IPS DF 6.9 (cell line): ENCODE data around the gene ATP11B.
"Not testable (repeated sequence)": the region's sequence is repeated elsewhere in the genome, so short reads cannot be mapped to it uniquely, and the experiment has no call there.

ENCODE experiments used
- DNase-seq: peaks from one replicate; pipeline ENCODE4 v3.0.0-alpha.2; 2013; ENCODE audit warnings: low read depth, low spot score
- H3K27ac ChIP-seq: one replicate; pipeline ENCODE4 v1.5.1; 2013; ENCODE audit warnings: low read length, control low read depth
- H3K27me3 ChIP-seq: 2 replicates; pipeline ENCODE4 v1.6.1; 2013; ENCODE audit warnings: mild to moderate bottlenecking, low read length; ENCODE audit not compliant: control insufficient read depth, insufficient read depth
- H3K36me3 ChIP-seq: 2 replicates; pipeline ENCODE4 v1.6.1; 2013; ENCODE audit warnings: low read length; ENCODE audit not compliant: control insufficient read depth, insufficient read depth
- H3K4me1 ChIP-seq: 2 replicates; pipeline ENCODE4 v1.6.1; 2013; ENCODE audit warnings: low read length; ENCODE audit not compliant: control insufficient read depth, insufficient read depth
- H3K4me3 ChIP-seq: 2 replicates; pipeline ENCODE4 v1.5.1; 2013; ENCODE audit warnings: mild to moderate bottlenecking, low read length
- H3K9me3 ChIP-seq: 2 replicates; pipeline ENCODE4 v1.6.1; 2013; ENCODE audit warnings: low read length, inconsistent platforms; ENCODE audit not compliant: control insufficient read depth, insufficient read depth
- WGBS: extraction: QIAGEN DNeasy Blood & Tissue Kit; methylation state at CpG from one replicate; pipeline ENCODE4 v1.1.7; 2013; ENCODE audit warnings: mixed read lengths, missing lambda C conversion rate; ENCODE audit not compliant: insufficient read length, insufficient coverage; 5-methylcytosine and 5-hydroxymethylcytosine counted together

The ATP11B gene

DNA sequence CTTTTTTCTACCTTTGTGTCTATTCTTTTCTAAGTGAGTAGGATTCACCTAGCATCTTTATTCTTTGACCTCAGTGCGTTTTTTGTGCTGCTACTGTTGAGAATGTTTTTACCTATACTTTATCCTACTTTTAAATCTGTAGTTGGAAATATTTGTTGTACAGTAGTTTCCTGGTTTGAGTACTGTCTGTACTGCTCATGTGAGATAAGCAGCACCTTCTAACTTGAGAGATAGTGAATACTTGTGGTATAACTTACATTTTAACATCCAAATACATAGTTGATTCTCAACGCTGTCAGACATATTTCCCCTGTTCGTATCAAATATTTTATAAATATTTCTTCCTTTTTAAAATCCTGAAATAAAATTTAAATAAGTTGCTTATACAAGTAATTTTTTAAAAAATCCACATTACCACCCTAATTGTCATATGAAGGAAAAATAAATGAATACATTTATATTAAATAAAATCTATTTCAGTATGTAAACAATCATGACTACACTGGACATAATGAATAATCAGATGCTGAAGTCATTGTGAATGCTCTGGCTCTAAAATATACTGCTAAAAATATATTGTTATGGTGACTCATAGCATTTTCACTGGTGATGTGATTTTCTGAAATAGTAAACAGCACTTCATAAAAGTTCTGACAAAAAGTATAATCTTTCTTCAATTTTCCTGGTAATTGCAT, 17.4 kb downstream of the ATP11B start:
- Histone ChIP-seq H3K27me3 (no peaks in the 10 kb centered on the region), H3K4me3 (no peak overlapping the region), H3K27ac (no peak overlapping the region), H3K9me3 (no peaks in the 10 kb centered on the region), H3K36me3 (no peaks in the 10 kb centered on the region), H3K4me1 (no peaks in the 10 kb centered on the region)
- WGBS = 100% methylated on average over 2 of the region's 3 CpGs
- no peak for DNase-seq

GRCh38 chr3:182811269-182811596, 17.9 kb downstream of the ATP11B start:
- no peak overlapping the region for H3K27ac ChIP-seq
- H3K27me3 ChIP-seq = no peaks in the 10 kb centered on the region
- H3K36me3 ChIP-seq = no peaks in the 10 kb centered on the region
- no peaks in the 10 kb centered on the region for H3K4me1 ChIP-seq
- WGBS = no CpG with 5 or more reads among the region's 1 CpG
- DNase-seq = no peak
- no peaks in the 10 kb centered on the region for H3K9me3 ChIP-seq
- no peak overlapping the region for H3K4me3 ChIP-seq

DNA sequence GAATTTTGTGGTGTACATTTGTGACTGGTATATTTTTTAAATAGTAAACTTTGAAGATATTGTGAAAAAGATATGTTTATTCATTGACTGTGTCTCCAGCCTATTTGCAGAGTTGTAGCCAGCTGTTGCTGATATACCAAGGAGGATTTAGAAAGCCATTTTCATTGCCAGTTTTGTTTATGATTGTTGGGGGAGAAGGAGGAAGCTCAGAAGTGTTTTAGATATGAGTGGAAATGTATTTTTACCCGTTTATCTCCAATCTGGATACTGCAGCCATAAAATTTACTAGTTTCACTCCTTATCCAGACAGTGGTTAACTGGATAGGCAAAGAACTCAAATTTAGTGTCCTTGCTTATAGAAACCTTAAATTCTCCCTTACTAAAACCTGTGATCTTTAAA, 18.8 kb downstream of the ATP11B start:
- no peaks in the 10 kb centered on the region for H3K4me1 ChIP-seq
- H3K27ac ChIP-seq = no peak overlapping the region
- H3K4me3 ChIP-seq = no peak overlapping the region
- no CpG with 5 or more reads among the region's 1 CpG for WGBS
- no peaks in the 10 kb centered on the region for H3K27me3 ChIP-seq
- H3K36me3 ChIP-seq = no peaks in the 10 kb centered on the region
- no peak for DNase-seq
- no peaks in the 10 kb centered on the region for H3K9me3 ChIP-seq

DNA sequence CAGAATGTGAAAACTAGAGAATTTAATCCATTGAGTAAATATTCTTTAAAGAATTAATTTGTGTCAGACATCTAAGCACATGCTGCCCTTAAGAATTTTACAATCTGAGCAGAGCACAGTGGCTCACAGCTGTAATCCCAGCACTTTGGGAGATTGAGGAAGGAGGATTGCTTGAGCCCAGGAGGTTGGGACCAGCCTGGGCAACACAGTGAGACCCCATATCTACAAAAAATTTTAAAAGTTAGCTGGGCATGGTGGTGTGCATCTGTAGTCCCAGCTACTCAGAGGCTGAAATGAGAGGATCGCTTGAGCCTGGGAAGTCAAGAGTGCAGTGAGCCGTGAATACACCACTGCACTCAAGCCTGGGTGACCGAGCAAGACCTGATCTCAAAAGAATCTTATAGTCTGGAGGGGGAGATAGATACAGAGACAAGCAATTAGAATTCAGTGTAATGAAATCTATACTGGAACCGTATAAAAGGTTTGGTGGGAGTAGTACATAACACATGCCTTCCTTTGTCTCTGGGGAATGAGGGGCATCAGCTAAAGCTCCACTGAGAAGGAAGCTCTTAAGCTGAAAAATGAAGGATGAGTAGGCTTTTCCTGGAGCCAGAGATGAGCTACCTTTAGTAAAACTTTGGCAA, 21.2 kb downstream of the ATP11B start:
- Histone ChIP-seq H3K27me3 (no peaks in the 10 kb centered on the region), H3K4me1 (no peaks in the 10 kb centered on the region), H3K9me3 (no peaks in the 10 kb centered on the region), H3K4me3 (no peak overlapping the region), H3K36me3 (no peaks in the 10 kb centered on the region), H3K27ac (no peak overlapping the region)
- no peak for DNase-seq
- no CpG with 5 or more reads among the region's 4 CpGs for WGBS

GRCh38 chr3:182816181-182816580, 22.9 kb downstream of the ATP11B start:
- Histone ChIP-seq H3K36me3 (no peaks in the 10 kb centered on the region), H3K9me3 (no peaks in the 10 kb centered on the region), H3K4me3 (no peak overlapping the region), H3K4me1 (no peaks in the 10 kb centered on the region), H3K27ac (no peak overlapping the region), H3K27me3 (no peaks in the 10 kb centered on the region)
- WGBS = no CpG with 5 or more reads among the region's 1 CpG
- DNase-seq = no peak

- no peaks in the 10 kb centered on the region for H3K4me1 ChIP-seq
- no peak for DNase-seq
- no peaks in the 10 kb centered on the region for H3K36me3 ChIP-seq
- no peaks in the 10 kb centered on the region for H3K9me3 ChIP-seq
- WGBS = no CpG with 5 or more reads among the region's 4 CpGs
- H3K4me3 ChIP-seq = no peak overlapping the region
- H3K27ac ChIP-seq = no peak overlapping the region
- no peaks in the 10 kb centered on the region for H3K27me3 ChIP-seq
These were observed 25.1 kb downstream of the ATP11B start for GRCh38 chr3:182818296-182818978.

DNA sequence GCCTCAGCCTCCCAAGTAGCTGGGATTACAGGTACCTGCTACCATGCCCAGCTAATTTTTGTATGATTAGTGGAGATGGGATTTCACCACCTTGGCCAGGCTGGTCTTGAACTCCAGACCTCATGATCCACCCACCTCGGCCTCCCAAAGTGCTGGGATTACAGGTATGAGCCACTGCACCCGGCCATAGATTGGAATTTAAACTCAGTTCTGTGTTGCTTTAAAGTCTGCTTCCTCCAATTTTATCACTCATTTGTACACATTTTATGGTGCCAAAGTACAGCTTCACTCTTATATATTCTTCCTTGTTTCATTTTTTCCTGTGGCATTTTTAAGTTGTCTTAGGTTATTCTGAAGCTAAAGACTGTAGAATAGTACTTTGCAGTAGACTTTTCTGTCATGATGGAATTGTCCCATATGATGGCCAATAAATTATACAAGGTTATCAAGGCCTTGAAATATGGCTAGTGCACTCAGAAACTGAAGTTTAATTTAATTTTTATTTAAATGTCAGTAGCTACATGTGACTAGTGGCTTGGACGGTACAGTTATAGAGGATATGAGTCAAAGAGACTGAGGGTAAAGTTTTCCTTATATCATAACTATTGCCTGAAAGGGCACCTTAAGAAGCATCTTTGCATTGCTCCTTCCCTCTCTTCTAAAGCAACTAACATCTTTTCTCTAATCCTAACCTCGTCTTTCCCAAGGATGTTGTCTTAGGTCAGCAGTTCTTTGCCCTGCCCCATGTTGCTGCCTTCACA, 28.1 kb downstream of the ATP11B start:
- no peaks in the 10 kb centered on the region for H3K27me3 ChIP-seq
- H3K27ac ChIP-seq = no peak overlapping the region
- DNase-seq = no peak
- H3K36me3 ChIP-seq = no peaks in the 10 kb centered on the region
- no peak overlapping the region for H3K4me3 ChIP-seq
- no peaks in the 10 kb centered on the region for H3K4me1 ChIP-seq
- no peaks in the 10 kb centered on the region for H3K9me3 ChIP-seq
- no CpG with 5 or more reads among the region's 4 CpGs for WGBS

- H3K4me3 ChIP-seq, H3K27me3 ChIP-seq, H3K9me3 ChIP-seq, H3K27ac ChIP-seq, H3K36me3 ChIP-seq, DNase-seq, H3K4me1 ChIP-seq: not testable (repeated sequence)
- no CpG with 5 or more reads among the region's 5 CpGs for WGBS
These were observed 29.0 kb downstream of the ATP11B start for GRCh38 chr3:182822260-182822659.

GRCh38 chr3:182824957-182825356, 31.7 kb downstream of the ATP11B start:
- Histone ChIP-seq H3K4me1 (no peaks in the 10 kb centered on the region), H3K27me3 (no peaks in the 10 kb centered on the region), H3K4me3 (no peak overlapping the region), H3K27ac (no peak overlapping the region), H3K9me3 (no peaks in the 10 kb centered on the region), H3K36me3 (no peaks in the 10 kb centered on the region)
- DNase-seq = no peak

DNA sequence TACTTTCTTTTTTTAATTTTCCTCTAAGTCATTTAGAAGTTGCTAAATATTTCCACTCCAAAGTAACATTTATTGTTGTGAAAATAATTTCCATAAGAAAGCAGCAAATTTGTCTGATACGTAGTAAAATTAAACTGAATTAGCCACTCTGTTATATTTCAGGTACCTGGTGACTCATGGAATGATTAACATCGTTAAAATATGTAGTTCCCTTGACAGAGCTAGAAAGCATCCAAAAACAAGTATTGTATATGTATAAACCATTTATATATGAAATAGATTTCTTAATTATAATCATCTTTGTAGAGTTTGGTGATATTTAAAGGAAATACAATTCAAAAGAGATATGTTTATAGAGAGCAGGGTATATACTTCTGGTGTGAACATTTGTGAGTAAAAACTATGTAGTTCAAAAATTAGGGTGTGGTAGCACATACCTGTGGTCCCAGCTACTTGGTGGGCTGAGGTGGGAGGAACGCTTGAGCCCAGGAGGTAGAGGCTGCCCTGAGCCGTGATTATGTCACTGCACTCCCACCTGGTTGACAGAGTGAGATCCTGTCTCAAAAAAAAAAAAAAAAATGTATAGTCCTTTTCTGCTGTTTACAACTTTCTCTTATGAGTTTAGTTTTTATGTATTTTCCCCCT, 36.6 kb downstream of the ATP11B start:
- Histone ChIP-seq H3K4me3 (no peak overlapping the region), H3K4me1 (no peaks in the 10 kb centered on the region), H3K36me3 (no peaks in the 10 kb centered on the region), H3K9me3 (no peaks in the 10 kb centered on the region; the same call in 1 of the 2 replicates), H3K27me3 (no peaks in the 10 kb centered on the region), H3K27ac (no peak overlapping the region)
- WGBS = no CpG with 5 or more reads among the region's 4 CpGs
- DNase-seq = no peak
